ENCODE data around the gene ACER3.
"Not testable (repeated sequence)": the region's sequence is repeated elsewhere in the genome, so short reads cannot be mapped to it uniquely, and the experiment has no call there.

ACER3 gene

DNA sequence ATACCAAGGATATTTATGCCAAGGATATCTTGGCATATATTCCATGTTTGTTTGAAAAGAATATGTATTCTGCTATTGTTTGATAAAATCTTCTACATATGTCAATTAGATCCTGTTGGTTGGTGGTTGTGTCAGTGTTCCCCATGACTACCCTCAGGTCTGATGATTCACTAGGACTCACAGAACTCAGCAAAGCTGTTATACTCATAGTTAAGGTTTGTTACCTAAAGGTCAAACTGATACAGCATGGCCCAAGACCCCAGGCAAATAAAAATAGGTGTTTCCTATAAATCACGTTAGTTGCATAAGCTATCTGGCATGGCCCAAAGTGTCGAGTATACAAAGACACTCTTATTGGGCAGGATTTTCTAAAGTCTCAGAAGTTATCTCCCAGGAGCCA is 143.2 kb downstream of the ACER3 start:
- peak; percentile 5 for DNase-seq

GRCh38 chr11:77009533-77010160 is 148.9 kb downstream of the ACER3 start:
- no peak for DNase-seq

DNA sequence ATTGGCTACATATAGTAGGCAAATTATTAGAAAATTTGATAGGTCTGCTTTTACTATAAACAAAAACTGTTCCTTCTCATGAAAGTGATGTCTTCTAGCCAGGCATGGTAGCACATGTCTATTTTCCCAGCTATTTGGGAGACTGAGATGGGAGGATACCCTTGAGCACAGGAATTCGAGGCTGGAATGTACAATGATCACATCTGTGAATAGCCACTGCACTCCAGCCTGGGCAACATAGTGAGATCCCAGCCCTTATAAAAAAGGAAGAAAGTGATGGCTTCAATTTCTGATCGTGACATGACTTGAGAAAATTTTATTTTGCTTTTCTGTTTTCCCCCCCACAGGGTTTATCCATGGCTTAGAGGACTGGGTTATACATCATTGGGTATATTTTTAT is 154.0 kb downstream of the ACER3 start:
- DNase-seq: no peak

DNA sequence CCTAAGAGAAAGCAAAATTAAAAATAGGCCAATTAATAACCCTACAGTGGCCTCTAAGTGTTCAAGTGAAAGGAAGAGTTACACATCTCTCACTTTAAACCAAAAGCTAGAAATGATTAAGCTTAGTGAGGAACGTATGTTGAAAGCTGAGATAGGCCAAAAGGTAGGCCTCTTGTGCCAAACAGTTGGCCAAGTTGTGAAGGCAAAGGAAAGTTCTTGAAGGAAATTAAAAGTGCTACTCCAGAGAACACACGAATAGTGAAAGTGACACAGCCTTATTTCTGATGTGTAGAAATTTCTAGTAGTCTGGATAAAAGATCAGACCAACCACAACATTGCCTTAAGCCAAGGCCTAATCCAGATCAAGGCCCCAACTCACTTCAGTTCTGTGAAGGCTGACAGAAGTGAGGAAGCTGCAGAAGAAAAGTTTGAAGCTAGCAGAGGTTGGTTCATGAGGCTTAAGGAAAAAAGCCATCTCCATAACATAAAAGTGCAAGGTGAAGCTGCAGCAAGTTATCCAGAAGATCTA is 157.7 kb downstream of the ACER3 start:
- not testable (repeated sequence) for DNase-seq

GRCh38 chr11:77019976-77020595 is 159.4 kb downstream of the ACER3 start:
- peak; percentile 36 for DNase-seq

- no peak for DNase-seq
These were observed 160.0 kb downstream of the ACER3 start for GRCh38 chr11:77020734-77021133.

- DNase-seq: no peak
These were observed 164.0 kb downstream of the ACER3 start for GRCh38 chr11:77024745-77025144.

DNA sequence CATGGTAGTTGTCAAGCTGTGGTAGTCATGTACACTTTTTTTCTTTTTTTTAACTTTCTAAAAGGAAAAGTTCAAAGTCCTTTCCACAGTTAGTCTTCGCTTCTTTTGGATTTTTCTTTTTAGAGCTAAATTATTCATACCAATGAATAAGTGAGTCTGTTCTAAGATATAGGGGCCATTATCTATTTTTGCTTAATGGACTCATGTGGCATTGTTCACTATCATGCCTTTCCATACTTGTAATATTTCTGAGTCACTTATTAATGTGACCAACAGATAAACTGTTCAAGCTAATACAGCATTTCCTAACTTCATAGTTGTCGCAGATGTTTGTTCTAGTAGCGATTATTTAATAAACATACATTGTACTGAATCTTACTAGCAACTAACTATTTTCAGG is 165.5 kb downstream of the ACER3 start:
- no peak for DNase-seq

DNA sequence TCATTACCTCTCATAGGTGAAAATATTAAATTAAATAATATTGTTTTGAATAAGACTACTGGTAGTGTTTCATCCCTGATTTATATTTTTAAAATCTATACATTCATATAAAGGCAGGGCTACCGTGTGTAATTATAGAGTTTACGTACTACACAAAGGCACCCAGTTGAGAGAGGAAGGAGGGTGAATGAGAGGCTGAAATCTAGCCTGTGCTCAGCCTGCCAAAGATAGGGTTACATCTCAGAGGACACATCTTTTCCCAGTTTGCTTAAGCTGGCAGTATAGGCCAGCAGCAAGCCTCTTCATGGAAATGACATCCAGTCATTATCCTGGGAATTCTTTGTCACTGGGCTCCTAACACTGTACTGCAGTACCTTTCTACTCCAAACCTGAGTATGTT is 166.0 kb downstream of the ACER3 start:
- DNase-seq: no peak

DNA sequence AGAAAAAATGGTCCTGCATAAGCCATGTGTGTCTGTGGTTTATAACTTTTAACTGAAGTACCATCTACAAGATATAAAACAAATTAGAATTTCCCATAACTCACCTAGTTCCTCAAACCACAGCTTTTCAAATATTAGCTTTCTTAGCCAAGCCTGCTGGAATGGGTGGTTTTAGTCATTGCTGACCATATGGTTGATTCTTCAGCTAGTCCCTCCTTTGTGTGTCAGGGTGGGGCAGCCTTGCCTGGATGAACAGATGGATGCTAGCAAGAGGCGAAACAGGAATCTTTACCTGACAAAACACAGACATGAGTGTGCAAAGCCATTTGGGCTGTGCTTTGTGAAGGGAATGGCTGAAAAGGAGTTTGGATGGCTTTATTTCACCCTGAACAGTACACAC is 166.6 kb downstream of the ACER3 start:
- no peak for DNase-seq

DNA sequence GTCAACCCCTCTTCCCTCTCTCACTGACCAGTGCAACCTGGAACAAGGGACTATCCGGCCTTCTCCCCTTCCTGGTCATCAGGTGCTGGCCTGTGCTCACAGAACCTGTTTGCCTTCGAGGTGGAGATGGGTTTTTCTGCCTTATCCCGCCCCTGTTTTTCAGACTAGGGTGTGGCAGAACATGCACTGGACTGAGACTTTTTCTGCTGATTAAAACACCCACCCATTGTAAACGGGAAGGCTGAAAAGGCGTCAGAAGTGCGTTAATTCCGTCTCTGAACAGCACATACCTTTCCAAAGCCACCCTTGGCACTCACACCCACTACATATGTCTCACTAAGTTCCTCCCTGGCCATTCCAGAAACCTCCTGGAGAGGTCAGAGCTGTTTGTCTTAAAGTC is 169.1 kb downstream of the ACER3 start:
- DNase-seq: no peak

DNA sequence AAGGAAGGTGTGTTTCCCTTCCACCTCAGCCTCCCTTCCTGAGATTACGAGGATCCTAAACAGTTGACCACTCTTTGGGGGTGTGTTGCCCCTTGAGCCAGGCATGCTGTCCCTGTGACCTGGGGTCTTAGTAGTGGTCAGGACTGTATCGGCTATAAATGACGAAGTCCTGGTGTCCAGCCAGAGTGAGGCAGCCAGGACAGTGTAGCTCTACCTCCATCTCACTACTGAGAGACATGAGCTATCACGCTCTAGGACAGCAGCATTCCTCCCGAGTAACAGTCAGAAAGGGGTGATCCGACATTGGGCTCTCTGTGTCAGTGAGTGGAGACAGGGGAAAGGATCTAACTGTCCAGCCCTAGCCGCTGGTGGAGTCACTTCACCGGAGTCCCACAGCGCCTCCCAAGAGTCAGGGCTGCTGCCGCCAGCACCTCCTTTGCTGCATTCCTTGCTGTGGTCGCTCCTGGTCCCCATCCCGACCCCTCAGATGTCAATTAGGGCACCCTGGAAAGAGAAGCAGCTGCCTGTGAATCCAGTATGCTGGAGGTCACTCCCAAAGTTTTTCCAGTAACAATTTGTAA is 170.2 kb downstream of the ACER3 start:
- no peak for DNase-seq

DNA sequence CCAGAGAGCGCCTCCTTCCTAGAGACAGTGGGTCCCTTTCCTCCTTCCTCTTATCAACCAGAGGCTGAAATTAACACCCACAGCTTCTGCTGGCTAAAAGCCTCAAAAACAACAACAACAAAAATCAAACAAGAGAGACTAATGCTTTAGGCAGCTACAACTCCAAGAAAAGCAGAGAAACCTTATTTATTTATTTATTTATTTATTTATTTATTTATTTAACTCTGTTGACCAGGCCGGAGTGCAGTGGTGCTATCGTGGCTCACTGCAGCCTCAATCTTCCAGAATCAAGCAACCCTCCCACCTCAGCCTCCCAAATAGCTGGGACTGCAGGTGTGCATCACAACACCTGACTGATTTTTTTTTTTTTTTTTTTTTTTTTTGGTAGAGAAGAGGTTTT is 170.9 kb downstream of the ACER3 start:
- DNase-seq: no peak

DNA sequence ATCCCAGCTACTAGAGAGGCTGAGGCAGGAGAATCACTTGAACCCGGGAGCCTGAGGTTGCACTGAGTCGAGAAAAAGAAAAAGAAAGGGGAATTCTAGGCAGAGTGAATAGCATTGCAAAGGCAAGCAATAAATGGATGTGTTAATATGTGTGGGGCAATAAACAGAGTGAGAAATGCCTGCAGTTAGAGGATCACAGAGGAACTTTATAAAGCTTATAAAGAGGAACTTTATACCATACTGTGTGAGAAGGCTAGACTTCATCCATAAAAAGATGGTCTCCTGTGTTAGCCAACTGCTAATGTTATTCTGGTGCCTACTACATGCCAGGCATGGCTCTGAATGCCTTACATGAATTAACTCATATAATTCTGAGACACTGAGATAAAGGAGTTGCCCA is 174.3 kb downstream of the ACER3 start:
- no peak for DNase-seq

DNA sequence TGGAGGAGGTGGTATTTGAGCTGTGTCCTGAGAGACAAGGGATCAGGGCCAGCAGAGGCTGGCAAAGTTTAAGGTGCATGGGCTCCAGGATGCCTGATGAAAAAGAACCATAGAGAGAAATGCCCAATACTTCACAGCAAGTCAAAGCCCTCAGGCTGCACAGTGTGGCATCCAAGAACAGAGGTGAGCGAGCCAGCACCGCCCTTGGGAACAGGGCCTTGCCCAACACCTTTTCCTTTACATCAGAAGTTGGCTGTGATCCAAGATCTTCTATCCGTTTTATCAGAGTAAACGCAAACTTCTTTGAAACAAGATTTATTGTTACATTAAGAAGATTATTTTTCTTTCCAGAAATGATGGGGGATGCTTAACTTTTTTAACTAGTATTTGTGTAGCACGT is 174.9 kb downstream of the ACER3 start:
- DNase-seq: no peak

GRCh38 chr11:77036398-77036797 is 175.7 kb downstream of the ACER3 start:
- no peak for DNase-seq

DNA sequence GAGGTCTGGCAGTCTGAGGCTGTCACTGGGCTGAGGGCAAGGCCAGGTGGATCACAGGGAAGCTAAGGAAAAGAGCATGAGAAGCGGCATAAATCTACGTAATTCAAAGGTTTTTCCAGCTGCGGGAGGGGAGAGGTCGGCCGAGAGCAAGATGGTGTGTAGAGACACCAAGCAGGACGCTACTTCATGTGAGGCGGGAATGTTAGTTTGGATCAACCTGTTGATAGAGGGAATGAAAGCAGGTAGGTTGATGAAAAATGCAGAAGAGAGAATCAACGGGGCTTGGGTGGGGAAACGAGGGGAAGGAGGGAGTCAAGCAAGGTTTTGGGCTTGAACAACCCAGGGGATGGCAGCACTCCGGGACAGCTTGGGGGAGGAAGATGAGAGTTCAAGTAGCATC is 176.3 kb downstream of the ACER3 start:
- no peak for DNase-seq

- peak; percentile 14 for DNase-seq
These were observed 177.5 kb downstream of the ACER3 start for GRCh38 chr11:77038029-77038824.

- no peak for DNase-seq
These were observed 178.2 kb downstream of the ACER3 start for GRCh38 chr11:77038825-77039326.

GRCh38 chr11:77039491-77040400 is 179.0 kb downstream of the ACER3 start:
- peak; percentile 29 for DNase-seq

GRCh38 chr11:77040401-77040777 is 179.7 kb downstream of the ACER3 start:
- no peak for DNase-seq

DNA sequence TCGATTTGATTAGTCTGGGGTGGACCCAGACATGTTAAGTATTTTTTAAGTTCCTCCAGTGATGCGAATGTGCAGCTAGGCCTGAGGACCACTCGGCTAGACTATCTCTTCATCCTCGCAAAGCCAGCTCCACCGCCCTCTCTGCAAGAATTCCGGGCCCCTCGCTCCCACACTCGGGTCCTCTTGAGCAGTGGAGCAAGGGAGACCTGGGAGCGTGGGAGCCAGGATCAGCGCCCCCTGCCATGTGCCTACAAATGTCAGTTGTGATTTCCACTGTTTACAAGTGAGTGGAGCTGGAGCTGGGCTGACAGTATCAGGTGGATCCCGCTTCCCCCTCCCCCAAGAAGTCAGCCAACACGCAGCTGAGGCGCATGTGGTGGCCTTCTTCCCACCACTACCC is 180.2 kb downstream of the ACER3 start:
- DNase-seq: no peak

Data from EL (cell line).